Measurements from ENCODE around the gene SYNM. TPM values are rescaled to one million over a fixed set of nuclear protein-coding genes. Genes with fewer than 3 reads are reported as not detected.

SYNM gene
- total RNA-seq, 1 experiment from 2014 or later, result 2.6 TPM

DNA sequence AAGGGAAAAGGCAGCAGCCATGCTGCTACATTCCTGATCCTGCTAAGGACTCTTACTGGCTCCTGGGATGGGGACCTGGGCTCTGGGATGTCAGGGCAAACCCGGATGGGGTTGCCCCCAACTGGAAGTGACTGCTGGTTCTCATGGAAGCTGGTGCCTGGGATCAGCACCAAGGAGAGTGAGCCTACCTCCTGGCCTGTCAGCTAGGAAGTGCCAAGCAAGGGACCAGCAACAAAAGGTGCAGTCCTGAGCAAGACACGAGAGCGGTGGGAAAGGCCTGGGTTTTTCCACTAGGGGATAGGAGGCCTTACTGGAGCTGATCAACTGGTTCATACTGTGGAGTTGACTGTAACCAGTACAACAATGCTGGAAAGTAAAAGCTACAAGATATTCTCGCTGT, 47.9 kb upstream of the SYNM start:
- intact Hi-C loops (cut with micrococcal nuclease; ENCODE audit: unreplicated experiment), result loop anchor here (10.0 kb wide), 1 partner anchor 282 kb away; no protein-coding TSS in a partner anchor
- Histone ChIP-seq H3K27me3 (replicated peaks; ENCODE audit: insufficient read depth, low read depth, low read length, poor library complexity) (no peaks in the 10 kb centered on the region), H3K27ac (ENCODE audit: low read depth, low read length, poor library complexity, severe bottlenecking) (no peak overlapping the region), H3K36me3 (ENCODE audit: insufficient read depth, low read length, poor library complexity, severe bottlenecking) (no peaks in the 10 kb centered on the region), H3K4me1 (ENCODE audit: insufficient read depth, low read length, poor library complexity, severe bottlenecking) (no peaks in the 10 kb centered on the region), H3K9me3 (ENCODE audit: low read depth, low read length, poor library complexity, severe bottlenecking) (no peaks in the 10 kb centered on the region), H3K4me3 (ENCODE audit: low read depth, low read length, poor library complexity, severe bottlenecking) (no peak overlapping the region)
- CTCF ChIA-PET, result interaction anchor here (0.7 kb wide), 1 partner anchor 8 kb away, joined by 3 read pairs; no protein-coding TSS in a partner anchor
- TF ChIP-seq EZH2 (IDR thresholded peaks at IDR 0.05; ENCODE audit: borderline replicate concordance, low read depth, low read length, poor library complexity, severe bottlenecking), result no peak
- TF ChIP-seq, protein P1, sequence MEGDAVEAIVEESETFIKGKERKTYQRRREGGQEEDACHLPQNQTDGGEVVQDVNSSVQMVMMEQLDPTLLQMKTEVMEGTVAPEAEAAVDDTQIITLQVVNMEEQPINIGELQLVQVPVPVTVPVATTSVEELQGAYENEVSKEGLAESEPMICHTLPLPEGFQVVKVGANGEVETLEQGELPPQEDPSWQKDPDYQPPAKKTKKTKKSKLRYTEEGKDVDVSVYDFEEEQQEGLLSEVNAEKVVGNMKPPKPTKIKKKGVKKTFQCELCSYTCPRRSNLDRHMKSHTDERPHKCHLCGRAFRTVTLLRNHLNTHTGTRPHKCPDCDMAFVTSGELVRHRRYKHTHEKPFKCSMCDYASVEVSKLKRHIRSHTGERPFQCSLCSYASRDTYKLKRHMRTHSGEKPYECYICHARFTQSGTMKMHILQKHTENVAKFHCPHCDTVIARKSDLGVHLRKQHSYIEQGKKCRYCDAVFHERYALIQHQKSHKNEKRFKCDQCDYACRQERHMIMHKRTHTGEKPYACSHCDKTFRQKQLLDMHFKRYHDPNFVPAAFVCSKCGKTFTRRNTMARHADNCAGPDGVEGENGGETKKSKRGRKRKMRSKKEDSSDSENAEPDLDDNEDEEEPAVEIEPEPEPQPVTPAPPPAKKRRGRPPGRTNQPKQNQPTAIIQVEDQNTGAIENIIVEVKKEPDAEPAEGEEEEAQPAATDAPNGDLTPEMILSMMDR (conservative IDR thresholded peaks at IDR 0.05; ENCODE audit: low read depth, low read length), result no peak
- DNase-seq (ENCODE audit: low spot score), result no peak
- no TSS peak for BruUV-seq (replicated peaks)
- POLR2A ChIA-PET (ENCODE audit: low non-redundant PET), result no interaction called here

DNA sequence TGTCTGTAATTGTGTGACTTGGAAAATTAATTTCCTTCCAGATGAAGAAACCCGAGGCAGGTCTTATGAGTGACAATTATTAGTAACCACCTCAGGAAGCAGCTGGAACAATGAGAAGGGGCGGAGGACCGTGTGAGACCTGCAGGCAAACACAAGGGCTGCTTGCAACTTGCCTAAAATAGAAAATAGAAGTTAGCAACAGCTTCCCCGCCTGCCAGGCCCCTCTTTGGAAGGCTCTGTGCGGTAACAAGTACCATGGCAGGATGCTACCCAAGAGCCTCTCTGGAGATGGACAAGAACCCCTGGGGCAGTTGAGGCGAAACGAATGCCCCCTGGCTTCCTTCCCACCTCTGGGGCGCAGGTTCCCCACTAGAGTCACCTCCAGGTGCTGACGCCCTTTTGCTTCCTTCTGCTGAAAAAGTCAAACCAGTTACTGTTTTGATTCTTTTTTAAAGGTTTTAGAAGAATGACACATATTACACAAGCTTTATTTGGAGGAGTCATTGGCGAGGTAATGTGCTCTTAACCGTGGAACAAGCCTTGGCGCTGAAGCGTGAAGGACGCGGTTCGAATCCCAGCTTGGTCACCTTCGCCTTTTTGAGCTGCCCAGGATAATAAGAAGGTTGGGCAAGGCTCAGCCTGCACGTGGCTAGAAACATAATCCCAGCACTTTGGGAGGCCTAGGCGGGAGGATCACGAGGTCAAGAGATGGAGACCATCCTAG, 47.0 kb upstream of the SYNM start:
- Histone ChIP-seq H3K9me3 (ENCODE audit: low read depth, low read length, poor library complexity, severe bottlenecking) (no peaks in the 10 kb centered on the region), H3K27ac (ENCODE audit: low read depth, low read length, poor library complexity, severe bottlenecking) (no peak overlapping the region), H3K4me1 (ENCODE audit: insufficient read depth, low read length, poor library complexity, severe bottlenecking) (no peaks in the 10 kb centered on the region), H3K36me3 (ENCODE audit: insufficient read depth, low read length, poor library complexity, severe bottlenecking) (no peaks in the 10 kb centered on the region), H3K4me3 (ENCODE audit: low read depth, low read length, poor library complexity, severe bottlenecking) (no peak overlapping the region), H3K27me3 (replicated peaks; ENCODE audit: insufficient read depth, low read depth, low read length, poor library complexity) (no peaks in the 10 kb centered on the region)
- no peak for DNase-seq (ENCODE audit: low spot score)
- ChIA-PET CTCF (interaction anchor here (0.6 kb wide), 1 partner anchor 46 kb away, joined by 5 read pairs; no protein-coding TSS in a partner anchor), POLR2A (ENCODE audit: low non-redundant PET) (interaction anchor here (0.6 to 0.7 kb wide), 2 partner anchors 22 kb away, joined by 3 read pairs; no protein-coding TSS in a partner anchor)
- TF ChIP-seq, protein P1 (conservative IDR thresholded peaks at IDR 0.05; ENCODE audit: low read depth, low read length), result no peak
- TF ChIP-seq EZH2 (IDR thresholded peaks at IDR 0.05; ENCODE audit: borderline replicate concordance, low read depth, low read length, poor library complexity, severe bottlenecking), result no peak
- intact Hi-C loops (cut with micrococcal nuclease; ENCODE audit: unreplicated experiment), result loop anchor here (10.0 kb wide), 1 partner anchor 283 kb away; no protein-coding TSS in a partner anchor
- BruUV-seq (replicated peaks), result no TSS peak

DNA sequence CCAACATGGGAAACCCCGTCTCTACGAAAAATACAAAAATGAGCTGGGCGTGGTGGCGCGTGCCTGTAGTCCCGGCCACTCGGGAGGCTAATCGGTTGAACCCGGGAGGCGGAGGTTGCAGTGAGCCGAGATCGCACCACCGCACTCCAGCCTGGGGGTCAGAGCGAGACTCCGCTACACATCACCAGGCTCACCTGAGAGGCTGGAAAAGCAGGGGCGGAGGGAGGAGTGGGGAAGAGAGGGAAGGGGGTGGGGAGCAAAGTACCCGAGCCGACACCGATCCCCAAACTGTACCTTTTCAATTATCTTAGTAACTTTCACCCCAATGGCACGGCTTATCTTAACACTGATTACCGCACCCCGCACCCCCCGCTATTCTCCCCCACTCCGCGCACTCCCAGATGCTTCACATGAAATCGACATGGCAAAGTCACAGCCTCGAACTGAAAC, 46.4 kb upstream of the SYNM start:
- H3K27ac ChIP-seq (ENCODE audit: low read depth, low read length, poor library complexity, severe bottlenecking), result no peak overlapping the region
- H3K4me1 ChIP-seq (ENCODE audit: insufficient read depth, low read length, poor library complexity, severe bottlenecking), result no peaks in the 10 kb centered on the region
- no peak for TF ChIP-seq EZH2 (IDR thresholded peaks at IDR 0.05; ENCODE audit: borderline replicate concordance, low read depth, low read length, poor library complexity, severe bottlenecking)
- TF ChIP-seq, protein P1 (conservative IDR thresholded peaks at IDR 0.05; ENCODE audit: low read depth, low read length), result no peak
- no peak for DNase-seq (ENCODE audit: low spot score)
- ChIA-PET CTCF (interaction anchor here (1.1 kb wide), 1 partner anchor 184 kb away, joined by 3 read pairs; no protein-coding TSS in a partner anchor), POLR2A (ENCODE audit: low non-redundant PET) (interaction anchor here (0.6 kb wide), 1 partner anchor 23 kb away, joined by 3 read pairs; no protein-coding TSS in a partner anchor)
- H3K36me3 ChIP-seq (ENCODE audit: insufficient read depth, low read length, poor library complexity, severe bottlenecking), result no peaks in the 10 kb centered on the region
- H3K9me3 ChIP-seq (ENCODE audit: low read depth, low read length, poor library complexity, severe bottlenecking), result no peaks in the 10 kb centered on the region
- peak overlapping the region; percentile 70 for H3K4me3 ChIP-seq (ENCODE audit: low read depth, low read length, poor library complexity, severe bottlenecking)
- BruUV-seq (replicated peaks), result no TSS peak
- intact Hi-C loops (cut with micrococcal nuclease; ENCODE audit: unreplicated experiment), result loop anchor here (10.0 kb wide), 1 partner anchor 284 kb away; no protein-coding TSS in a partner anchor
- no peaks in the 10 kb centered on the region for H3K27me3 ChIP-seq (replicated peaks; ENCODE audit: insufficient read depth, low read depth, low read length, poor library complexity)

Measured in A673 (cell line).